WTC11 (cell line): ENCODE data around the gene PFKFB3.

Experiments
- FOXJ3 ChIP-seq: sonication (generic); formaldehyde crosslinking; IDR thresholded peaks from 2 replicates; pipeline ENCODE4 v1.9.0; 2021; ENCODE audit warnings: missing genetic modification reagents, mild to moderate bottlenecking, borderline replicate concordance
- GRHL2 ChIP-seq: fragments of 250-450 bp; sonication (Bioruptor Pico); IDR thresholded peaks from 2 replicates; pipeline ENCODE4 v1.8.0; 2022; ENCODE audit warnings: mild to moderate bottlenecking, moderate library complexity; ENCODE audit not compliant: insufficient replicate concordance, severe bottlenecking
- ZNF263 ChIP-seq: sonication (generic); formaldehyde crosslinking; IDR thresholded peaks from 2 replicates; pipeline ENCODE4 v1.8.1; 2022; ENCODE audit warnings: low read depth, mild to moderate bottlenecking, moderate library complexity, missing genetic modification reagents

DNA sequence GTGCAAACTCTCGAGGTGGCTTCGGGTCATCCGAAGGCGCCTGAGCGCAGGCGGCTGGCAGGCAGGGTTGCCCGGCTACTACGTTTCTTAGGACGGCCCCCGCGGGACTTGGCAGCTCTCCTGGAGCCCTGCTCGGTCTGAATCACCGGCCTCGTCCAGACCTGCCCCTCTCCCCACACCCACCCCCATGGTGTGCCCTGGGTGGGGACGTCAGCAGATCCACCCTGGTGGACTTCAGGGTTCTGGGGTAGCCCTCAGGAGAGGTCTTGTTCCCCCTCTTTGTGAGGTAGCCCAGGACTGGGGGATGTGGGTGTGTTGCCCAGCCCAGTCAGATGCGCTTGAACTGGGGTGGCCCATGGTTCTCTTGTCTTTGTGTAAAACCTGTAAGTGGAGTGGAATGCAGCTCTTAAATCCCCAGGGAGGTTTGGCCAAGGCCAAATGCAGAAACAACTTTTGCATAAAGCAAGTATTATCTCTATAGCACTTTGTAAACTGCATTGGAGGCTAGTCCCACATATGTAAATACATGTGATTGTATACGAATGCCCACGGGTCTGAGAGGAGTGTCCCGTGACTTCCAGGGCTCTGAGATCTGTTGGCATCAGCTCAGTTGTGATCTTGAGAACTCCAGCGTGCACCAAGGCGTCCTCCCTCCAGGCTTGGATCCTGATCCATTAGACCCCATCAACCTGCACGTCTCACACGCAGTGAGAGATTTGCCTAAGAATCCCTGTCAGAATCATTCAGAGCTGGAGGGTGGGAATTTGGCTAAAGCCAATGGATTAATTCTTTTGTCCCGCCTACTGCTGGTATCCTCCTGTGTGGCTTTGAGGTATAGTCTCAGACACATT lies 1.8 kb downstream of the PFKFB3 start:
- no peak for TF ChIP-seq ZNF263 (CRISPR knock-in tag)
- no peak for TF ChIP-seq FOXJ3
- TF ChIP-seq GRHL2 (CRISPR knock-in tag), result no peak
